ENCODE measurements around the gene COPS7A. TPM values are rescaled to one million over a fixed set of nuclear protein-coding genes. Genes with fewer than 3 reads are reported as not detected.

Gene COPS7A
- total RNA-seq: 10 to 100 TPM; 39.0 to 55.6 (median 45.4) TPM

GRCh38 chr12:6723607-6724408 is at the start of gene COPS7A:
Gene COPS7A, plus strand, starts transcription at chr12:6724046. Its CDS starts 611 bp downstream, at chr12:6724657.
- TF ChIP-seq CTCF (IDR thresholded peaks at IDR 0.05; ENCODE audit: low read depth): no peak

- no peak for TF ChIP-seq CTCF (IDR thresholded peaks at IDR 0.05; ENCODE audit: low read depth)
Measured at GRCh38 chr12:6676962-6677361, 46.9 kb upstream of the COPS7A start.

- no peak for TF ChIP-seq CTCF (IDR thresholded peaks at IDR 0.05; ENCODE audit: low read depth)
Measured at GRCh38 chr12:6684609-6685008, 39.2 kb upstream of the COPS7A start.

GRCh38 chr12:6685814-6686213 is 38.0 kb upstream of the COPS7A start:
- no peak for TF ChIP-seq CTCF (IDR thresholded peaks at IDR 0.05; ENCODE audit: low read depth)

- no peak for TF ChIP-seq CTCF (IDR thresholded peaks at IDR 0.05; ENCODE audit: low read depth)
Measured at GRCh38 chr12:6688543-6688998, 35.3 kb upstream of the COPS7A start.

- no peak for TF ChIP-seq CTCF (IDR thresholded peaks at IDR 0.05; ENCODE audit: low read depth)
Measured at GRCh38 chr12:6688999-6689882, 34.6 kb upstream of the COPS7A start, which contains the start of gene ZNF384. Gene ZNF384, minus strand, starts transcription at chr12:6689375. Its CDS starts 9,855 bp downstream, at chr12:6679520.

GRCh38 chr12:6691473-6691872 is 32.4 kb upstream of the COPS7A start:
- no peak for TF ChIP-seq CTCF (IDR thresholded peaks at IDR 0.05; ENCODE audit: low read depth)
